OCI-LY3 (cell line): ENCODE results near the gene TMCC2.

ENCODE experiments used
- EZH2phosphoT487 ChIP-seq: fragments of 200-600 bp; shearing (Covaris generic); IDR thresholded peaks from 2 replicates; pipeline ENCODE4 v1.6.1; 2018; ENCODE audit warnings: antibody characterized with exemption, mixed run types, low read depth
- TF ChIP-seq, protein P1 (sequence below): fragments of 200-600, 300-600 bp; sonication (generic); IDR thresholded peaks from 2 replicates; pipeline ENCODE4 v1.5.1; 2014; ENCODE audit warnings: antibody characterized with exemption, low read length, low read depth

DNA sequence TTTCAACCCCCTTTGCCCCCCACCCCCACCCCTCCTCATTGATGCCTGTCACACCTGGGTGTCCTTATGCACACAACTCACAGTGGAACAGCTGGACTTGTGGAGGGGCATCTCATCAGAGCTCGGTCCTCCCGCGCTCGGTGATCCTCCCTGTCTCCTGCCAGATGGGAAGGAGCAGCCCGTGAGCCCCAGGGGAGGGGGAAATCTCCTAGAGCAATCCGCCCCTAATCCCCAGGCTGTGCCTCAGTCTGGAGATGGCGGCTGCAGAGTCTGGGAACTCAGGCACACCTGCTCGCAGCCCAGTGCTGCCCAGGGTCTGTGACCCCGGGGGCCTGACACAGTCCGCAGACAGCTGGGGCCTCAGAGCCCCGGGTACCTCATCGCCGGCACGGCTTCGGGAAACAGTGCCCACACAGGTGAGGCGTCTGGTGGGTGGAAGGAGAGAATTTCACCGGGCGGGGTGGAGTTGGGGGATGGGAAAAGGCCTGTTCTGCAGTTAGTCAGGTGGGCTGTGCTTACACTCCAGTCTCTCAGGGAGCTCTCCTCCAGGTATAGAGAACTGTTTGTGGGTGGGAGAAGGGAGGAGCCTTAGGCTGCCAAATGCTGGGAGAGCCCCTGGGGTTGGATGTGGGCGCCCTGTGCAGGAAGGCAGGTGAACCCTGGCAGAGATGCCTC, 29.3 kb downstream of the TMCC2 start:
- TF ChIP-seq, protein P1, sequence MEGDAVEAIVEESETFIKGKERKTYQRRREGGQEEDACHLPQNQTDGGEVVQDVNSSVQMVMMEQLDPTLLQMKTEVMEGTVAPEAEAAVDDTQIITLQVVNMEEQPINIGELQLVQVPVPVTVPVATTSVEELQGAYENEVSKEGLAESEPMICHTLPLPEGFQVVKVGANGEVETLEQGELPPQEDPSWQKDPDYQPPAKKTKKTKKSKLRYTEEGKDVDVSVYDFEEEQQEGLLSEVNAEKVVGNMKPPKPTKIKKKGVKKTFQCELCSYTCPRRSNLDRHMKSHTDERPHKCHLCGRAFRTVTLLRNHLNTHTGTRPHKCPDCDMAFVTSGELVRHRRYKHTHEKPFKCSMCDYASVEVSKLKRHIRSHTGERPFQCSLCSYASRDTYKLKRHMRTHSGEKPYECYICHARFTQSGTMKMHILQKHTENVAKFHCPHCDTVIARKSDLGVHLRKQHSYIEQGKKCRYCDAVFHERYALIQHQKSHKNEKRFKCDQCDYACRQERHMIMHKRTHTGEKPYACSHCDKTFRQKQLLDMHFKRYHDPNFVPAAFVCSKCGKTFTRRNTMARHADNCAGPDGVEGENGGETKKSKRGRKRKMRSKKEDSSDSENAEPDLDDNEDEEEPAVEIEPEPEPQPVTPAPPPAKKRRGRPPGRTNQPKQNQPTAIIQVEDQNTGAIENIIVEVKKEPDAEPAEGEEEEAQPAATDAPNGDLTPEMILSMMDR, result no peak
- TF ChIP-seq EZH2phosphoT487, result no peak
